T follicular helper cell (primary cell): ENCODE results near the gene BRSK2.

Experiments
- DNase-seq: peaks from one replicate; pipeline ENCODE4 v3.0.0-alpha.2; 2020; ENCODE audit warnings: low read depth

Gene BRSK2

GRCh38 chr11:1483445-1483961 lies 93.8 kb downstream of the BRSK2 start:
- DNase-seq = no peak

DNA sequence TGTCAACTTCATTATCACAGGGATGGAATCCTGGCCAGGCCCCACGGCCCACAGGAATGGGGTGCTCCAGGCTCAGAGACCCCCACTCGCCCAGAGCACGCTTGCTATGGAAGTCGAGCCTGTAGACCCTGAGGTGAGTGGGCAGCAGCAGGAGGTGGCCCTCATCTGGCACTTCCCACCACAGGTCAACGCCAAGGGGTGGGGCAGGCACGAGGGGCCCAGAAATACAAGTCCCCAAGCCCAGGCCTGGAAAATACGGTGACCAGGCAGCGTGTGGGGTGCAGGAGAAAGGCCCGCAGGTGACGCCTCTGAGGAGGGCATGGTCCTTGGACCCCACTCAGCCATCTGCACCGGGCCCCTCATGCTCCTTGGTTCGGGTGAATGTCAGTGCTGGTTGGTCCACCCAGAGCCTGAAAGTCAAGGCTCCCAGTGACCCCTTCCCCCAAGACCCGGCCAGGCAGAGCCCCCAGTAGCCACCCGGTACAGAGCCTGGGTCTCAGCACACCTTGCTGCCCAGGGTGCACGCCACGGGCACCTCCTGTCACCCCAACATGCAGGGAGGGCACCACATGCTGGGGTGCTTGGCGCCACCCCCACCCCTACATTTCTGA lies 94.4 kb downstream of the BRSK2 start:
- DNase-seq = no peak

- DNase-seq = no peak
Observed at GRCh38 chr11:1484695-1485503, 95.2 kb downstream of the BRSK2 start.

- DNase-seq = no peak
Observed at GRCh38 chr11:1485504-1485885, 95.8 kb downstream of the BRSK2 start.

- no peak for DNase-seq
Observed at GRCh38 chr11:1486054-1486825, 96.5 kb downstream of the BRSK2 start, which contains the start of gene MOB2. Gene MOB2, minus strand, starts transcription at chr11:1486779. Its CDS starts 223 bp downstream, at chr11:1486556.

DNA sequence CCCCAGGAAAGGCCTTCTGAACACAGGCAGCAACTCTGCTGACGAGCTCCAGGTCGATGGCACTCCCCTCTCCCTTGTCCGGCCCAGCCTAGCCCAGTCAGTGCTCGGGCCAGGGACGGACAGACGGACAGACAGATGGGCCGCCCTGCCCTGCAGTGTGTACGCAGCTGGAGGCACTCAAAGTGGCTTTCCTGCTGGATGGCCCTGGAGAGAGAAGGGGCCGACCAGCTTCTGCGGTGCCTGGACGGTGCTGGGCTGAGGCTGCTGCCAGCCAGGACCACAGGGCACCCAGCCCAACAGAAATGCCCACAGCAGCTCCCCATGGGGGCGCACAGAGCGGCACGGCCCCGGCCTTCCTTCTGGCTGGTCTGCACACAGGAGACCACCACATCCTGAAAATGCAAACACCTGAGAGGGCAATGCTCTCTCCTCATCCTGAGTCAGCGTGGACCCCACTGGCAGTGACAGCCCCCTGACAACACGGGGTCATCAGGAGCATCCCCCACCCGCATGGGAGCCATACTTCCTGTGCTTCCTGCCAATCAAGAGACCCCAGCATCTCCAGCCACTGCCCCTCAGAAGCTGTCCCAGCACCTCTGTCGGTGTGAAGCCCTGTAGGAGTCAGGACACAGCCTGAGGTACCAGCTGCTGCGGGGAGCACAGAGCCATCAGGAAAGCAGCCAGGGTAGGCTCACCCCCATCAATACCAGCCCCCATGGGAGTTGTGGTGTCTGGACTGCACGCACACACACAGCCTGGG lies 97.5 kb downstream of the BRSK2 start:
- no peak for DNase-seq

GRCh38 chr11:1487851-1488574 lies 98.3 kb downstream of the BRSK2 start:
- DNase-seq = no peak

- DNase-seq = no peak
Observed at GRCh38 chr11:1488575-1489180, 98.9 kb downstream of the BRSK2 start.

DNA sequence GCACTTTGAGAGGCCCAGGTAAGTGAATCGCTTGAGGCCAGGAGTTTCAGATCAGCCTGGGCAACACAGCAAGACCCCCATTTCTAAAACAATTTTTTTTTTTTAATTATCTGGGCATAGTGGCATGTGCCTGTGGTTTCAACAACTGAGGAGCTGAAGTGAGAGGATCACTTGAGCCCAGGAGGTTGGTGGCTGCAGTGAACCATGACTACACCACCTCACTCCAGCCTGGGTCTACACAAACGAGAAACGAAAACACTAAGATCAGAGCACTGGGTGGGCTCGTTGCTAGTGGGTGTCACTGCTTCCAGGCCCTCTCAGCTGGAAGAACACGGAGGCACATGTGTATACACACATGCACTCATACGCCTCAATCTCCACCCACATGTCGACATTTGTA lies 100.9 kb downstream of the BRSK2 start:
- no peak for DNase-seq

DNA sequence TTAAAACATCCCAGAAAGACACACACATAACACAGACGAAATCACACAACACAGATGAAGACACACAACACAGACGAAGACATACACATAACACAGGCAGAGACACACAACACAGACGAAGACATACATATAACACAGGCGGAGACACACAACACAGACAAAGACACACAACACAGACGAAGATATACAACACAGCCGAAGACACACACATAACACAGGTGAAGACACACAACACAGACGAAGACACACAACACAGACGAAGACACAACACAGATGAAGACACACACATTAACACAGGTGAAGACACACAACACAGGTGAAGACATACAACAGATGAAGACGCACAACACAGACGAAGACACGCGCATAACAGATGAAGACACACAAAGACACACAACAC lies 101.6 kb downstream of the BRSK2 start:
- no peak for DNase-seq

- no peak for DNase-seq
Observed at GRCh38 chr11:1493650-1494244, 104.0 kb downstream of the BRSK2 start.

GRCh38 chr11:1494650-1495049 lies 104.9 kb downstream of the BRSK2 start:
- no peak for DNase-seq

GRCh38 chr11:1496091-1496760 lies 106.5 kb downstream of the BRSK2 start:
- DNase-seq = no peak

GRCh38 chr11:1496761-1497095 lies 107.0 kb downstream of the BRSK2 start:
- no peak for DNase-seq

GRCh38 chr11:1497600-1497999 lies 107.9 kb downstream of the BRSK2 start:
- no peak for DNase-seq

DNA sequence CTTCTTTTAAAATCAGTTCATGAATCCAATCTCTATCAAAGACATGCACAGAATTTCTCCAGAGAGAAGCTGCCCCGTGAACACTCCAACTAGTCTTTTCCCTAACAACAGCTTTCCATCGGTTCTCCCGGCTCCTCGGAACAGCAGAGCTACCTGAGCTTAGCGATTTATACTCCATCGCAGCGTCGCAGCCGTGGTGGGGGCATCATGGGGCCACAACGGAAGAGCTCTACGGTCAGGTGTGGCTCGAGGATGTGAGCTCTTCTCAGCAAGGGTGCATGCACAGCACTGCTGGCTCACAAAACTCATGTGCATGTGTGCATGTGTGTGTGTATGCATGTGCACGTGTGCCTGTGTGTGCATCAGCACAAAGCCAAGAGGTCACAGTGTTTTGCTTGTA lies 108.5 kb downstream of the BRSK2 start:
- DNase-seq = no peak

- DNase-seq = no peak
Observed at GRCh38 chr11:1499261-1499890, 109.6 kb downstream of the BRSK2 start.

- DNase-seq = no peak
Observed at GRCh38 chr11:1499899-1500298, 110.2 kb downstream of the BRSK2 start.
